H9 (cell line): Measurements from ENCODE around the gene COL28A1. TPM values are rescaled to one million over a fixed set of nuclear protein-coding genes. Genes with fewer than 3 reads are reported as not detected.

Experiments used
- DNase-seq: peaks from one replicate; pipeline ENCODE4 v3.0.0-alpha.2; 2017
- H2AFZ ChIP-seq: one replicate; pipeline ENCODE4 v1.6.1; 2013; ENCODE audit warnings: mild to moderate bottlenecking, low read length, control low read depth, moderate library complexity
- H2AK5ac ChIP-seq: 2 replicates; pipeline ENCODE4 v1.6.1; 2013; ENCODE audit warnings: low read length, control low read depth, mixed read lengths; ENCODE audit not compliant: insufficient read length
- H2BK120ac ChIP-seq: one replicate; pipeline ENCODE4 v1.6.1; 2013; ENCODE audit warnings: low read depth, mild to moderate bottlenecking, low read length, control low read depth, inconsistent platforms; ENCODE audit not compliant: poor library complexity, severe bottlenecking
- H2BK12ac ChIP-seq: 2 replicates; pipeline ENCODE4 v1.6.1; 2013; ENCODE audit warnings: low read length, control low read depth, mixed read lengths, low read depth; ENCODE audit not compliant: insufficient read length
- H2BK15ac ChIP-seq: 2 replicates; pipeline ENCODE4 v1.6.1; 2013; ENCODE audit warnings: low read depth, low read length, control low read depth
- H2BK20ac ChIP-seq: one replicate; pipeline ENCODE4 v1.6.1; 2013; ENCODE audit warnings: low read depth, mild to moderate bottlenecking, low read length, control low read depth, inconsistent platforms; ENCODE audit not compliant: poor library complexity, severe bottlenecking
- H2BK5ac ChIP-seq: 2 replicates; pipeline ENCODE4 v1.6.1; 2013; ENCODE audit warnings: low read length, control low read depth, mixed read lengths; ENCODE audit not compliant: insufficient read length
- H3K14ac ChIP-seq: 2 replicates; pipeline ENCODE4 v1.6.1; 2013; ENCODE audit warnings: low read length, control low read depth; ENCODE audit not compliant: insufficient read depth
- H3K18ac ChIP-seq: 2 replicates; pipeline ENCODE4 v1.6.1; 2013; ENCODE audit warnings: low read depth, mild to moderate bottlenecking, mixed read lengths, low read length, control low read depth; ENCODE audit not compliant: insufficient read length
- H3K23ac ChIP-seq: 2 replicates; pipeline ENCODE4 v1.6.1; 2013; ENCODE audit warnings: low read length, control low read depth, mixed read lengths, low read depth; ENCODE audit not compliant: insufficient read length
- H3K23me2 ChIP-seq: 2 replicates; pipeline ENCODE4 v1.6.1; 2013; ENCODE audit warnings: low read depth, mild to moderate bottlenecking, mixed read lengths, low read length, control low read depth; ENCODE audit not compliant: insufficient read length, poor library complexity, severe bottlenecking
- H3K27ac ChIP-seq: 2 replicates; pipeline ENCODE4 v1.5.1; 2013; ENCODE audit warnings: low read length, control low read depth, mixed read lengths, low read depth; ENCODE audit not compliant: insufficient read length
- H3K27me3 ChIP-seq: 2 replicates; pipeline ENCODE4 v1.6.1; 2013; ENCODE audit warnings: low read length, control low read depth, inconsistent platforms; ENCODE audit not compliant: insufficient read depth
- H3K4ac ChIP-seq: 2 replicates; pipeline ENCODE4 v1.6.1; 2013; ENCODE audit warnings: low read depth, mild to moderate bottlenecking, control low read depth, inconsistent platforms, low read length, moderate library complexity
- H3K4me1 ChIP-seq: 2 replicates; pipeline ENCODE4 v1.6.1; 2013; ENCODE audit warnings: low read length, control low read depth, inconsistent platforms; ENCODE audit not compliant: insufficient read depth
- H3K4me2 ChIP-seq: 2 replicates; pipeline ENCODE4 v1.6.1; 2013; ENCODE audit warnings: low read length, control low read depth, mixed read lengths; ENCODE audit not compliant: insufficient read length, insufficient read depth
- H3K56ac ChIP-seq: 2 replicates; pipeline ENCODE4 v1.6.1; 2013; ENCODE audit warnings: low read depth, mild to moderate bottlenecking, mixed read lengths, low read length, control low read depth; ENCODE audit not compliant: insufficient read length
- H3K79me1 ChIP-seq: 2 replicates; pipeline ENCODE4 v1.6.1; 2013; ENCODE audit warnings: low read depth, mild to moderate bottlenecking, moderate library complexity, low read length, control low read depth, inconsistent platforms; ENCODE audit not compliant: insufficient read depth, poor library complexity, severe bottlenecking
- H3K79me2 ChIP-seq: 2 replicates; pipeline ENCODE4 v1.6.1; 2013; ENCODE audit warnings: low read length, control low read depth, inconsistent platforms; ENCODE audit not compliant: insufficient read depth
- H3K9ac ChIP-seq: 2 replicates; pipeline ENCODE4 v1.6.1; 2013; ENCODE audit warnings: low read length, control low read depth, mixed read lengths; ENCODE audit not compliant: insufficient read length; ENCODE audit errors: extremely low read depth
- H3K9me3 ChIP-seq: one replicate; pipeline ENCODE4 v1.6.1; 2013; ENCODE audit warnings: low read depth, low read length, inconsistent platforms; ENCODE audit not compliant: control insufficient read depth
- H3T11ph ChIP-seq: one replicate; pipeline ENCODE4 v1.6.1; 2013; ENCODE audit warnings: mild to moderate bottlenecking, low read length, control low read depth, inconsistent platforms
- H4K20me1 ChIP-seq: one replicate; pipeline ENCODE4 v1.6.1; 2013; ENCODE audit not compliant: control insufficient read depth, insufficient read length, insufficient read depth
- H4K5ac ChIP-seq: 2 replicates; pipeline ENCODE4 v1.6.1; 2013; ENCODE audit warnings: low read depth, mild to moderate bottlenecking, mixed read lengths, low read length, control low read depth; ENCODE audit not compliant: insufficient read length
- H4K8ac ChIP-seq: replicated peaks from 2 replicates; pipeline ENCODE4 v1.6.1; 2013; ENCODE audit warnings: low read length, control low read depth, mixed read lengths, low read depth; ENCODE audit not compliant: insufficient read length
- H4K91ac ChIP-seq: 2 replicates; pipeline ENCODE4 v1.6.1; 2013; ENCODE audit warnings: low read depth, mild to moderate bottlenecking, moderate library complexity, mixed read lengths, low read length, control low read depth; ENCODE audit not compliant: insufficient read length
- H3K27ac Mint-ChIP-seq, 3 experiments: 2 replicates in 2 of 3; 3 replicates in 1 of 3; pipeline ENCODE4 v1.8.0; 2020 to 2021; ENCODE audit warnings: mixed read lengths in 3 of 3, mild to moderate bottlenecking in 1 of 3, moderate library complexity in 1 of 3
- H3K27me3 Mint-ChIP-seq: 2 replicates; pipeline ENCODE4 v1.8.0; 2021; ENCODE audit warnings: low read depth, mild to moderate bottlenecking, moderate library complexity, mixed read lengths
- H3K36me3 Mint-ChIP-seq, 3 experiments: 2 replicates in 2 of 3; 3 replicates in 1 of 3; pipeline ENCODE4 v1.8.0; 2020 to 2021; ENCODE audit warnings: low read depth in 3 of 3, mixed read lengths in 3 of 3; ENCODE audit not compliant: insufficient read depth in 1 of 3
- H3K4me1 Mint-ChIP-seq, 2 experiments: 2 replicates each; pipeline ENCODE4 v1.8.0; 2020; ENCODE audit warnings: mixed read lengths in 2 of 2
- H3K4me3 Mint-ChIP-seq, 2 experiments: 2 replicates in 1 of 2; 3 replicates in 1 of 2; pipeline ENCODE4 v1.8.0; 2020 to 2021; ENCODE audit warnings: mild to moderate bottlenecking in 2 of 2, mixed read lengths in 2 of 2, moderate library complexity in 1 of 2
- H3K9me3 Mint-ChIP-seq, 2 experiments: 2 replicates in 1 of 2; 3 replicates in 1 of 2; pipeline ENCODE4 v1.8.0; 2020; ENCODE audit warnings: mild to moderate bottlenecking in 2 of 2, mixed read lengths in 2 of 2, moderate library complexity in 1 of 2
- WGBS: extraction: QIAGEN DNeasy Blood & Tissue Kit; methylation state at CpG from one replicate; pipeline ENCODE4 v1.1.7; 2013; ENCODE audit warnings: missing lambda C conversion rate, low lambda C conversion rate, mixed read lengths; ENCODE audit not compliant: insufficient read length; ENCODE audit errors: extremely low coverage; 5-methylcytosine and 5-hydroxymethylcytosine counted together
- total RNA-seq: library from RNA; stranded (reverse); gene quantifications from 2 replicates; pipeline ENCODE4 v1.2.1, GENCODE V29; 2021
- TF ChIP-seq, protein P1 (sequence below): fragments of 200-600 bp; sonication (generic); conservative IDR thresholded peaks from 3 replicates; pipeline ENCODE4 v1.8.0; 2021; ENCODE audit warnings: antibody characterized with exemption, mild to moderate bottlenecking

The COL28A1 gene
- total RNA-seq, 1 experiment from 2014 or later, result 0.66 TPM

GRCh38 chr7:7416031-7416858 is 119.4 kb downstream of the COL28A1 start:
- H3K4ac ChIP-seq, result no peak overlapping the region
- H3K27ac Mint-ChIP-seq, result no peak overlapping the region; a peak in 2 of 7 replicates
- H3K36me3 Mint-ChIP-seq, result no peaks in the 10 kb centered on the region

More at GRCh38 chr7:7416031-7416858, 119.4 kb downstream of the COL28A1 start:
- Mint-ChIP-seq H3K4me1 (no peaks in the 10 kb centered on the region; a peak in 1 of 4 replicates), H3K4me3 (no peak overlapping the region), H3K27me3 (no peaks in the 10 kb centered on the region; the same call in 1 of the 2 replicates), H3K9me3 (no peaks in the 10 kb centered on the region)
- no peak overlapping the region for H3K23ac ChIP-seq
- no peaks in the 10 kb centered on the region for H3K79me2 ChIP-seq
- no peak overlapping the region for H3K14ac ChIP-seq
- H2BK20ac ChIP-seq, result no peak overlapping the region
- DNase-seq, result no peak
- no peak overlapping the region for H2BK120ac ChIP-seq
- no peaks in the 10 kb centered on the region for H3K23me2 ChIP-seq
- no peak overlapping the region for H4K91ac ChIP-seq
- H2AFZ ChIP-seq, result no peak overlapping the region
- WGBS, result no CpG with 5 or more reads among the region's 6 CpGs
- no peak overlapping the region for H2AK5ac ChIP-seq
- H2BK15ac ChIP-seq, result no peak overlapping the region
- no peak overlapping the region for H3K4me2 ChIP-seq
- no peak overlapping the region for H3K9ac ChIP-seq
- H2BK5ac ChIP-seq, result no peak overlapping the region
- no peak overlapping the region for H3T11ph ChIP-seq
- H3K27ac ChIP-seq, result no peak overlapping the region
- TF ChIP-seq, protein P1, sequence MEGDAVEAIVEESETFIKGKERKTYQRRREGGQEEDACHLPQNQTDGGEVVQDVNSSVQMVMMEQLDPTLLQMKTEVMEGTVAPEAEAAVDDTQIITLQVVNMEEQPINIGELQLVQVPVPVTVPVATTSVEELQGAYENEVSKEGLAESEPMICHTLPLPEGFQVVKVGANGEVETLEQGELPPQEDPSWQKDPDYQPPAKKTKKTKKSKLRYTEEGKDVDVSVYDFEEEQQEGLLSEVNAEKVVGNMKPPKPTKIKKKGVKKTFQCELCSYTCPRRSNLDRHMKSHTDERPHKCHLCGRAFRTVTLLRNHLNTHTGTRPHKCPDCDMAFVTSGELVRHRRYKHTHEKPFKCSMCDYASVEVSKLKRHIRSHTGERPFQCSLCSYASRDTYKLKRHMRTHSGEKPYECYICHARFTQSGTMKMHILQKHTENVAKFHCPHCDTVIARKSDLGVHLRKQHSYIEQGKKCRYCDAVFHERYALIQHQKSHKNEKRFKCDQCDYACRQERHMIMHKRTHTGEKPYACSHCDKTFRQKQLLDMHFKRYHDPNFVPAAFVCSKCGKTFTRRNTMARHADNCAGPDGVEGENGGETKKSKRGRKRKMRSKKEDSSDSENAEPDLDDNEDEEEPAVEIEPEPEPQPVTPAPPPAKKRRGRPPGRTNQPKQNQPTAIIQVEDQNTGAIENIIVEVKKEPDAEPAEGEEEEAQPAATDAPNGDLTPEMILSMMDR, result no peak
- no peaks in the 10 kb centered on the region for H3K27me3 ChIP-seq
- no peak overlapping the region for H2BK12ac ChIP-seq
- no peaks in the 10 kb centered on the region for H3K9me3 ChIP-seq
- no peaks in the 10 kb centered on the region for H4K20me1 ChIP-seq
- no peak overlapping the region for H3K18ac ChIP-seq
- no peaks in the 10 kb centered on the region for H3K4me1 ChIP-seq
- H4K5ac ChIP-seq, result no peak overlapping the region
- H3K56ac ChIP-seq, result no peak overlapping the region
- H4K8ac ChIP-seq, result no peak overlapping the region
- H3K79me1 ChIP-seq, result no peaks in the 10 kb centered on the region
